Upper lobe of left lung (tissue), 4 donors: ENCODE measurements around the gene NUBP1.

Experiments used
- CTCF ChIP-seq, 6 experiments: fragments of 450-650 bp in 4 of 6; fragments of 200-600 bp in 2 of 6; sonication (generic) in 2 of 6; IDR thresholded peaks; one replicate each; pipeline ENCODE4 v1.5.1; 2016 to 2019; ENCODE audit warnings: antibody characterized with exemption in 6 of 6
- POLR2A ChIP-seq, 4 donors: fragments of 450-650 bp; IDR thresholded peaks; one replicate each; pipeline ENCODE4 v1.5.1; 2016 to 2017; ENCODE audit warnings: antibody characterized with exemption in 4 of 4, mild to moderate bottlenecking in 2 of 4
- POLR2AphosphoS5 ChIP-seq, 2 donors: sonication (generic); formaldehyde crosslinking; IDR thresholded peaks; one replicate each; pipeline ENCODE4 v1.5.1; 2017; ENCODE audit warnings: antibody characterized with exemption in 2 of 2

- TF ChIP-seq CTCF (IDR thresholded peaks at IDR 0.05) (no peak), POLR2A (IDR thresholded peaks at IDR 0.05) (no peak), POLR2AphosphoS5 (IDR thresholded peaks at IDR 0.05) (no peak)
These were observed 18.8 kb downstream of the NUBP1 start for GRCh38 chr16:10762336-10763016.
